GM19324 (cell line): ENCODE measurements around the gene SKA2.
"Not testable (repeated sequence)": the region's sequence is repeated elsewhere in the genome, so short reads cannot be mapped to it uniquely, and the experiment has no call there.

ENCODE experiments used
- ATAC-seq: cut with Tn5 transposase; IDR thresholded peaks from one replicate; pipeline ENCODE4 v1.9.1; 2021; ENCODE audit warnings: mild to moderate bottlenecking, moderate library complexity; ENCODE audit not compliant: unreplicated experiment, low FRiP score

Gene SKA2

DNA sequence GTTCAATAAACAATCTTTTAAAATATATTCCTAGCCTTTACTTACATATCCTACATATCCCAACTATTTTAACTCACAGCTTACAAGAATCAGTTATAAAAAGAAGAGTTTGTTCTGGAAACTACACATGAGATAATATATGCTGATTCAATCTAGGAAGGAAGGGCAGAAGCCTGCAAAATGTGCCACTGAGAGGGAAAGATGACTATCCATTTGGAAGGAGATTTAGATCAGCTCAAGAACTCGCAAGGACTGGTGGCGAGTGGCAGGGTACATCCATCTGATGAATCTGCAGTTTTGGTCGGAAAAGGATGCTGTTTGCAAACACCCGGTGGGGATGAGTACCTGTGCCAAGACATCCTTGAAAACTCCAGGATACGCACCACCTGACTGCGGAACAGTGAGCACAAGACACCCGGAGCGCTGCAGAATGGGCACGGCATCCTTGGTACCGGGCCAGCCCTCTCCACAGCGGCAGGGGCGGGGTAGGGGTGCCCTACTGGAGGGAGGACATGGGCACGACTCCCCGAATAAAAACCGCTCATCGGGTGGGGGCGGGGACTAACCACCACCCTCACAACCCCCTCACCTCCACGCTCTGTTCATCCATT, 49.0 kb downstream of the SKA2 start:
- ATAC-seq = peak; percentile 30

- no peak for ATAC-seq
Measured at GRCh38 chr17:59101178-59101577, 53.8 kb downstream of the SKA2 start.

DNA sequence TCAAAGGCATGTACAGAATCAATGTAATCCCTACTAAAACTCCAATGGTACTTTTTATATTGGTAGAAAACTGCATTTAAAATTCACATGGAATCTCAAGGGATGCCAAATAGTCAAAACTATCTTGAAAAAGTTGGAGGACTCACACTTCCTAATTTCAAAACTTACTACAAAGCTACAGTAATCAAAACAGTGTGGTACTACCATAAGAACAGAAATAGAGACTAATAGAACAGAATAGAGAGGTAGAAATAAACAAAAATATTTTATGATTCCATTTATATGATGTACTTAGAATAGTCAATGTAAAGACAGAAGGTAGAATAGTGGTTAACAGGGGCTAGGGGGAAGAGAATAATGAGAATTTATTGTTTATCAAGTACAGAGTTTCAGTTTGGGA, 57.1 kb downstream of the SKA2 start:
- ATAC-seq = no peak

DNA sequence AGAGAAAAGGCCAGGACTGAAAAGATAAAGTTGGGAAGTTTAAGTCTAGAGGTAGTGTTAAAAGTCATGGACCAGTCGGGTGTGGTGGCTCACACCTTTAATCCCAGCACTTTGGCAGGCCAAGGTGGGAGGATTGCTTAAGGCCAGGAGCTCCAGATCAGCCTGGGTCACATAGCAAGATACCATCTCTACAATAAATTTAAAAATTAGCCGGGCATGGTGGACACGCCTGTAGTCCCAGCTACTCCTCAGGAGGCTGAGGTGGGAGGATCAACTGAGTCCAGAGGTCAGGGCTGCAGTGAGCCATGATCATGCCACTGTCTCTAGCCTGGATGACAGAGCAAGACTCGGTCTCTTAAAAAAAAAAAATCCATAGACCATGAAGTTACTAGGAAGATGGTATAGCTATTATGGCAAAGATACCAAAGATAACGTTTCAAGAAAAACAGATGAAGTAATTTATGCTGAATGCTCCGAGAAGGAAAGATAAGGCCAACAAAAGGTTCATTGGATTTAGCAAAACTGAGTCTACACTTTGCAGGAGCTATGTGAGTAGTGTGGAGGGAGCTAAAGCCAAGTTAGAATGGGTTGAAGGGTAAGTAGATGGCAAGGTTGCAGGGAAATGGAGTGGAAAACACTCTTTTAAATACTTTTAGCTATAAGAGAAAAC, 60.0 kb downstream of the SKA2 start:
- no peak for ATAC-seq

DNA sequence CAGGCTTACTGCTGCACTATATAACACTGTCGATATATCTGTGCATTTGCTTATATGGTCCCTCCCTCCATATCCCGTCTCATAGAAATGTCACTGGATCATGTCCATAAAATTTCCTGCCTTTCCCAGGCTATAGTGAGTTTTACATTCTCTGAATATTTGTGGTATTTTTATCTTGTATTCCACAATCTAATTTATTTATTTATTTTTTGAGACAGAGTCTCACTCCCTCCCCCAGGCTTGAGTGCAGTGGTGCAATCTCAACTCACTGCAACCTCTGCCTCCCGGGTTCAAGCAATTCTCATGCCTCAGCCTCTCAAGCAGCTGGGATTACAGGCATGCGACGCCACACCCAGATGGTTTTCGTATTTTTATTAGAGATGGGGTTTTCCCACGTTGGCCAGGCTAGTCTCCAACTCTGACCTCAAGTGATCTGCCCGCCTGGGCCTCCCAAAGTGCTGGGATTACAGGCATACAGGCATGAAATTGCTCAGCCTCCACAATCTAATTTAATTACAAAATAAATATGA, 61.2 kb downstream of the SKA2 start:
- no peak for ATAC-seq

DNA sequence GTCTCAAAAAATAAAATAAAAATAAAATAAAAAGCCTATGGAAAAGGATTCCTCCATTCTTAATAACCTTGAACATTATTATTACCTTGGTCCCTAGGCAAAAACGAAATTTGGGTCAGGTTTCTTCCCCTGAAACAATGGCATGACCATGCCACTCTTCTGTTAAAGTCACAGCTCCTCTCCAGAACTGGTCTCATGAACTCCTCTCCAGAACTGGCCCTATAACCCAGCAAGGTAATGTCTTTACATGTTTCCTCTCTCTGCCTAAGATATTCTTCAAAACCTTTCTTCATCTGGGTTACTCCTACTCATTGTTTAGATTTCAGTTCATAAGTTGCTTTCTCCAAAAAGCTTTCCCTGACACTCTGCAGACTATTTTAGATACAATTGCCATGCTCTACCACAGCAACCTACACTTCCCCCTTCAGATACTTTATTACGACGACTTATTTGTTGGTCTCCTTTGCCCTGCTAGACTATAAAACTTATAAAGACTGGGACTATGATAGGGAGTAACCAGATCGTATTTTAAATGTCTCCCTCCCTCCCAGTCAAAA, 61.8 kb downstream of the SKA2 start:
- ATAC-seq = no peak

GRCh38 chr17:59090593-59090992, 64.4 kb downstream of the SKA2 start:
- ATAC-seq = not testable (repeated sequence)

DNA sequence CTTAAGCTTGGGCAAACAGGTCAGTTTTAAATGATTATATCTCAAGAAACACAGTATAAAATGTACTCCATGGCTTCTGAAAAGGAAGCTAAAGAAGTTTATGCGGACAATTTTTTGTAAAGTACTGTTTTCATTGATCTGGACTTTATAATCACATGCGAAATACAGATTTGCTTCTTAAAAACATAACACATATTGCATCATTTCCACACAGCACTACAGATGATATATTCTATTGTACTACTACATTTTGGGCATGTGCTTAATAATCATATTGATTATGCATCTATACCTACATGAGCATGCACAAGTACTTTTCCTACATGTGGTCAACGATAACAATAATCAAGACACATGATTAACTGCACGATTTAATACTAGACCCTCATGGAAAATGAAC, 70.8 kb downstream of the SKA2 start:
- no peak for ATAC-seq

GRCh38 chr17:59074494-59074893, 80.5 kb downstream of the SKA2 start:
- ATAC-seq = no peak

GRCh38 chr17:59073972-59074371, 81.0 kb downstream of the SKA2 start:
- ATAC-seq = no peak

GRCh38 chr17:59069856-59070255, 85.1 kb downstream of the SKA2 start:
- no peak for ATAC-seq

GRCh38 chr17:59067756-59068155, 87.2 kb downstream of the SKA2 start:
- ATAC-seq = peak; percentile 43

GRCh38 chr17:59067340-59067739, 87.6 kb downstream of the SKA2 start:
- no peak for ATAC-seq

- ATAC-seq = no peak
Measured at GRCh38 chr17:59062509-59062908, 92.5 kb downstream of the SKA2 start.
